PC-9 (cell line): ENCODE data around the gene EXOC2. TPM values are rescaled to one million over a fixed set of nuclear protein-coding genes. Genes with fewer than 3 reads are reported as not detected.

Experiments
- BruUV-seq: library from RNA; stranded (reverse); fragments of 400-500 nt; replicated peaks from 2 replicates; lab custom pipeline; 2021; lab: Mats Ljungman, UMichigan
- CTCF ChIA-PET: fragments of 300-600 bp; sonication (Branson Sonifier 250); formaldehyde crosslinking; loops from one replicate; lab custom pipeline; 2022; ENCODE audit warnings: antibody characterized with exemption; lab: Charles Lee
- POLR2A ChIA-PET: fragments of 300-600 bp; sonication (Branson Sonifier 250); formaldehyde crosslinking; loops from one replicate; lab custom pipeline; 2022; ENCODE audit warnings: antibody characterized with exemption; ENCODE audit not compliant: unreplicated experiment; lab: Charles Lee
- DNase-seq, 2 experiments: peaks; one replicate each; pipeline versions ENCODE4 v3.0.0 to v3.0.0-alpha.2; 2015 to 2022; ENCODE audit warnings: mixed read lengths in 1 of 2
- H2AFZ ChIP-seq: fragments of 200-600 bp; sonication (generic); 2 replicates; pipeline ENCODE4 v1.8.1; 2017; ENCODE audit warnings: antibody characterized with exemption
- H3F3A ChIP-seq: fragments of 200-600 bp; sonication (generic); 2 replicates; pipeline ENCODE4 v1.8.1; 2017; ENCODE audit warnings: antibody characterized with exemption, mild to moderate bottlenecking, low read depth; ENCODE audit not compliant: insufficient read depth
- H3K27ac ChIP-seq: fragments of 200-600 bp; sonication (generic); 2 replicates; pipeline ENCODE4 v1.6.1; 2016; ENCODE audit warnings: mixed run types
- H3K27me3 ChIP-seq: fragments of 200-600 bp; sonication (generic); 2 replicates; pipeline ENCODE4 v1.6.1; 2016; ENCODE audit warnings: low read depth, mixed run types; ENCODE audit not compliant: insufficient read depth
- H3K36me3 ChIP-seq: fragments of 200-600 bp; sonication (generic); 2 replicates; pipeline ENCODE4 v1.6.1; 2016; ENCODE audit warnings: low read depth, mixed run types
- H3K4me1 ChIP-seq: fragments of 200-600 bp; sonication (generic); replicated peaks from 2 replicates; pipeline ENCODE4 v1.6.1; 2016; ENCODE audit warnings: mixed run types; ENCODE audit not compliant: insufficient read depth
- H3K4me2 ChIP-seq: fragments of 200-600 bp; sonication (generic); 2 replicates; pipeline ENCODE4 v1.6.1; 2017; ENCODE audit warnings: mixed run types
- H3K4me3 ChIP-seq: fragments of 200-600 bp; sonication (generic); 2 replicates; pipeline ENCODE4 v1.6.1; 2016; ENCODE audit warnings: mixed run types
- H3K79me2 ChIP-seq: fragments of 200-600 bp; sonication (generic); 2 replicates; pipeline ENCODE4 v1.6.1; 2017; ENCODE audit warnings: low read depth, mixed run types
- H3K9me2 ChIP-seq: fragments of 200-600 bp; sonication (generic); 2 replicates; pipeline ENCODE4 v1.8.1; 2017; ENCODE audit warnings: mild to moderate bottlenecking; ENCODE audit not compliant: insufficient read depth
- H3K9me3 ChIP-seq: fragments of 200-600 bp; sonication (generic); 2 replicates; pipeline ENCODE4 v1.8.1; 2016; ENCODE audit warnings: low read depth; ENCODE audit not compliant: insufficient read depth
- H4K20me1 ChIP-seq: fragments of 200-600 bp; sonication (generic); 2 replicates; pipeline ENCODE4 v1.8.1; 2017; ENCODE audit not compliant: insufficient read depth
- EZH2 ChIP-seq: fragments of 200-600 bp; sonication (generic); IDR thresholded peaks from 2 replicates; pipeline ENCODE4 v1.8.0; 2017; ENCODE audit warnings: antibody characterized with exemption, low read depth
- intact Hi-C: fragments of 100-400 bp; cut with micrococcal nuclease; formaldehyde crosslinking; loops from one replicate; pipeline ENCODE4 v1.10.0; 2022; ENCODE audit not compliant: unreplicated experiment
- total RNA-seq: library from RNA; stranded (reverse); gene quantifications from 2 replicates; pipeline ENCODE4 v1.2.3, GENCODE V29; 2021
- TF ChIP-seq, protein P1 (sequence below): fragments of 200-600 bp; sonication (generic); conservative IDR thresholded peaks from 2 replicates; pipeline ENCODE4 v1.6.1; 2017; ENCODE audit warnings: mixed run types, antibody characterized with exemption, mild to moderate bottlenecking, moderate library complexity

EXOC2 gene
- total RNA-seq, 1 experiment from 2014 or later = 28.2 TPM

DNA sequence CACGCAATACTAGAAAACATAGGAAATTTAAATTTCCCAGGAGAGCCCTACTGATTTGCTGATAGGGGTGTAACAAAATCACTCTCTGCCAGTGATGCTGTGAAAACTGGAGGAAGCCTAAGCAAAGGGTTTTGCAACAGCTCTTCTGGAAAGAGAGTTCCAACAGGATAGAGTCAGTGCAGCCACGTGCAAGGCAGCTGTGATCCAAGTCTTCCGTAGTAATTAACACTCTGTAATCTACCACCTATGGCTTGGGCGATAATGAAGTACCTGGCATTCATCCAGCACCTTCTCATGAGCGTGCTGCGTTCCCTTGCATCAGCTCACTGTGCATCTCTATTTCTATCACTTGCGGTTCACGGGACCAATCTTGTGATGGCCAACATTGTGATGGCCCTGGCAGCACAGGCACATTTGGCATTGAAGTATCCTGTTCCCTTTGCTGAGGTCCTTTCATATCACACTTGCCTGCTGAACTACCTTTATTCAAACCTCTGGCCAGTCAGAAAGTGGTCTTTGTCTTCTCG is 253.2 kb downstream of the EXOC2 start:
- no peaks in the 10 kb centered on the region for H4K20me1 ChIP-seq
- no peaks in the 10 kb centered on the region for H3F3A ChIP-seq
- no peak overlapping the region for H2AFZ ChIP-seq
- H3K4me2 ChIP-seq = no peak overlapping the region
- H3K9me2 ChIP-seq = no peaks in the 10 kb centered on the region
- peaks cover 5% of the 10 kb centered on the region; the same call in 1 of the 2 replicates for H3K27me3 ChIP-seq
- intact Hi-C loops = no loop called here
- CTCF ChIA-PET = no interaction called here
- POLR2A ChIA-PET = no interaction called here
- no peaks in the 10 kb centered on the region for H3K36me3 ChIP-seq
- TF ChIP-seq, protein P1, sequence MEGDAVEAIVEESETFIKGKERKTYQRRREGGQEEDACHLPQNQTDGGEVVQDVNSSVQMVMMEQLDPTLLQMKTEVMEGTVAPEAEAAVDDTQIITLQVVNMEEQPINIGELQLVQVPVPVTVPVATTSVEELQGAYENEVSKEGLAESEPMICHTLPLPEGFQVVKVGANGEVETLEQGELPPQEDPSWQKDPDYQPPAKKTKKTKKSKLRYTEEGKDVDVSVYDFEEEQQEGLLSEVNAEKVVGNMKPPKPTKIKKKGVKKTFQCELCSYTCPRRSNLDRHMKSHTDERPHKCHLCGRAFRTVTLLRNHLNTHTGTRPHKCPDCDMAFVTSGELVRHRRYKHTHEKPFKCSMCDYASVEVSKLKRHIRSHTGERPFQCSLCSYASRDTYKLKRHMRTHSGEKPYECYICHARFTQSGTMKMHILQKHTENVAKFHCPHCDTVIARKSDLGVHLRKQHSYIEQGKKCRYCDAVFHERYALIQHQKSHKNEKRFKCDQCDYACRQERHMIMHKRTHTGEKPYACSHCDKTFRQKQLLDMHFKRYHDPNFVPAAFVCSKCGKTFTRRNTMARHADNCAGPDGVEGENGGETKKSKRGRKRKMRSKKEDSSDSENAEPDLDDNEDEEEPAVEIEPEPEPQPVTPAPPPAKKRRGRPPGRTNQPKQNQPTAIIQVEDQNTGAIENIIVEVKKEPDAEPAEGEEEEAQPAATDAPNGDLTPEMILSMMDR = no peak
- TF ChIP-seq EZH2 = no peak
- BruUV-seq = no TSS peak
- DNase-seq = no peak
- no peak overlapping the region for H3K27ac ChIP-seq
- no peaks in the 10 kb centered on the region for H3K4me1 ChIP-seq
- no peaks in the 10 kb centered on the region for H3K9me3 ChIP-seq
- H3K4me3 ChIP-seq = no peak overlapping the region
- no peaks in the 10 kb centered on the region for H3K79me2 ChIP-seq

GRCh38 chr6:438634-439170 is 254.2 kb downstream of the EXOC2 start:
- Histone ChIP-seq H3K4me3 (no peak overlapping the region), H3K9me3 (no peaks in the 10 kb centered on the region), H3K4me1 (no peaks in the 10 kb centered on the region), H3K4me2 (no peak overlapping the region), H3K9me2 (no peaks in the 10 kb centered on the region), H2AFZ (no peak overlapping the region), H3K27ac (no peak overlapping the region), H3K36me3 (no peaks in the 10 kb centered on the region), H3K79me2 (no peaks in the 10 kb centered on the region), H4K20me1 (no peaks in the 10 kb centered on the region), H3K27me3 (peaks cover 13% of the 10 kb centered on the region; the same call in 1 of the 2 replicates), H3F3A (no peaks in the 10 kb centered on the region)
- no peak for TF ChIP-seq EZH2
- TF ChIP-seq, protein P1 = no peak
- no TSS peak for BruUV-seq
- POLR2A ChIA-PET = no interaction called here
- CTCF ChIA-PET = no interaction called here
- DNase-seq = no peak
- intact Hi-C loops = no loop called here

GRCh38 chr6:437037-437392 is 255.9 kb downstream of the EXOC2 start:
- Histone ChIP-seq H3K79me2 (no peaks in the 10 kb centered on the region), H3K27me3 (peaks cover 16% of the 10 kb centered on the region), H3K36me3 (no peaks in the 10 kb centered on the region), H3K4me3 (no peak overlapping the region), H4K20me1 (no peaks in the 10 kb centered on the region), H3K27ac (no peak overlapping the region), H3K9me2 (no peaks in the 10 kb centered on the region), H3K4me1 (no peaks in the 10 kb centered on the region), H3F3A (no peaks in the 10 kb centered on the region), H3K4me2 (no peak overlapping the region), H2AFZ (no peak overlapping the region), H3K9me3 (no peaks in the 10 kb centered on the region)
- intact Hi-C loops = no loop called here
- BruUV-seq = no TSS peak
- ChIA-PET POLR2A (no interaction called here), CTCF (no interaction called here)
- TF ChIP-seq, protein P1 = no peak
- no peak for TF ChIP-seq EZH2
- DNase-seq = no peak
